ENCODE data around the gene UBR4. TPM values are rescaled to one million over a fixed set of nuclear protein-coding genes. Genes with fewer than 3 reads are reported as not detected.

Gene UBR4
- polyA plus RNA-seq, 1 of the 3 experiments (the other 2 are of a cell fraction), result 68.7 TPM

DNA sequence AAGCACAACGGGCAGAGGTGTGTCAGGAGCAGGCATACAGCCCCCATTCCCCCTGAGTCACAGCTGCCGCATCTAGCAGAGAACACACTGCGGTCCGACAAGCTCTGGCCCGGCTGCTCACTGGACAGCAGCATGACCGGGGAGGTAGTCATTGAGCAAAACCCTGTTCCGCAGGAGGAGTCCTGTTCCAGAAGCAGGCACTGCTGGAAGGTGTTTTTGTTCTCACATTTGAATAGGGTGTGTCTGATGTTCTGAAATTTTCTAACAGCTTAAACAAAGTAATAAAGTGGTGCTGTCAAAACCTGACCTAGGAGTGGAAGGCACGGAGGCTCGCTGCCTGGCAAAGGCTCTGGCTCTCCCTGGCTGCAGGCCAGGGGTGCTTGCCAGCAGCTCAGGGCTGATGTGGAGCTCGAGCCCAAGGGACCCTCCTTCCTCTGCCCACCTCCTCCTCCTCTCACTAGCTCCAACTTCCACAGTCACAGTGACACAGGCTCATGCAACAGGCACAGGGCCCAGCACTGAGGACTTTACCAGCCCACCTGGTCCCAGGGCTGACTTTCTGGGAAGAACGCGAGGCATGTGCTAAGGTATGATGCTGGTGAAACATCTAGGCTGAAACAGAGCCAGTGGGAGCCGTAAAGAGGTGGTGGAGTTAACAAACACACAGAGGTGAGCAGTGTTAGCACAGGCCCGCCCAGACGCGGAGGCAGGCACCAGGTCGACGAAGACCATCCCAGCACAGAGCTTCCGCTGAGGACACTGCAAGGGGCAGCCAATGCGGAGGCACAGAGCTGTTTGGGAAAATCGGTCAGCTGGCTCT, 135.0 kb downstream of the UBR4 start:
- no peak overlapping the region for H2AFZ ChIP-seq (ENCODE audit: low read depth)
- POLR2A ChIA-PET, result no interaction called here
- 86% methylated on average over 18 of the region's 21 CpGs for WGBS (ENCODE audit: low lambda C conversion rate)
- H3K9me3 ChIP-seq, result no peaks in the 10 kb centered on the region
- H4K20me1 ChIP-seq (ENCODE audit: insufficient read depth), result no peaks in the 10 kb centered on the region
- no peaks in the 10 kb centered on the region for H3K9me2 ChIP-seq
- H3K79me2 ChIP-seq (ENCODE audit: insufficient read depth), result no peaks in the 10 kb centered on the region
- no peaks in the 10 kb centered on the region for H3F3A ChIP-seq (replicated peaks; ENCODE audit: insufficient read depth)
- H3K27ac ChIP-seq (ENCODE audit: low read depth in 2 of 2, low read length in 1 of 2), result no peak overlapping the region; a peak in 1 of 4 replicates
- H3K4me1 ChIP-seq (ENCODE audit: control insufficient read depth in 1 of 2, insufficient read depth in 2 of 2, low read depth in 1 of 2, low read length in 1 of 2), result peaks cover 0 to 5% of the 10 kb centered on the region in 2 experiments; a peak in 1 of 4 replicates
- TF ChIP-seq NFIC (IDR thresholded peaks at IDR 0.05; ENCODE audit: borderline replicate concordance) (0 out of 2 replicates have a peak, but pooled peaks have one; percentile 13), RAD21 (IDR thresholded peaks at IDR 0.05; ENCODE audit: low read length) (no peak), EP300 (IDR thresholded peaks at IDR 0.05; ENCODE audit: borderline replicate concordance in 1 of 2, low read depth in 1 of 2, low read length in 1 of 2) (no peak)
- TF ChIP-seq, protein P1, sequence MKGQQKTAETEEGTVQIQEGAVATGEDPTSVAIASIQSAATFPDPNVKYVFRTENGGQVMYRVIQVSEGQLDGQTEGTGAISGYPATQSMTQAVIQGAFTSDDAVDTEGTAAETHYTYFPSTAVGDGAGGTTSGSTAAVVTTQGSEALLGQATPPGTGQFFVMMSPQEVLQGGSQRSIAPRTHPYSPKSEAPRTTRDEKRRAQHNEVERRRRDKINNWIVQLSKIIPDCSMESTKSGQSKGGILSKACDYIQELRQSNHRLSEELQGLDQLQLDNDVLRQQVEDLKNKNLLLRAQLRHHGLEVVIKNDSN (IDR thresholded peaks at IDR 0.05; ENCODE audit: borderline replicate concordance, low read depth), result no peak
- H3K9ac ChIP-seq, result no peak overlapping the region
- no peaks in the 10 kb centered on the region for H3K27me3 ChIP-seq (ENCODE audit: insufficient read depth)
- H3K36me3 ChIP-seq (replicated peaks in 1 of 2; ENCODE audit: control insufficient read depth in 1 of 2, insufficient read depth in 2 of 2, low read length in 1 of 2), result peaks cover 31 to 71% of the 10 kb centered on the region in 2 experiments
- no peak for DNase-seq
- no peak overlapping the region for H3K4me2 ChIP-seq
- CTCF ChIA-PET, result interaction anchor here (1.1 to 8.0 kb wide), 6 partner anchors 14 to 191 kb away, joined by 4 to 44 read pairs (median 6); no protein-coding TSS in a partner anchor
- no peak overlapping the region for H3K4me3 ChIP-seq (ENCODE audit: low read depth in 2 of 2, low read length in 1 of 2)

GRCh38 chr1:19074361-19074901, 135.6 kb downstream of the UBR4 start:
- Histone ChIP-seq H3K27me3 (ENCODE audit: insufficient read depth) (no peaks in the 10 kb centered on the region), H2AFZ (ENCODE audit: low read depth) (no peak overlapping the region), H3K4me2 (no peak overlapping the region), H3K9ac (no peak overlapping the region), H3K79me2 (ENCODE audit: insufficient read depth) (no peaks in the 10 kb centered on the region), H3K27ac (ENCODE audit: low read depth in 2 of 2, low read length in 1 of 2) (no peak overlapping the region), H3K9me3 (no peaks in the 10 kb centered on the region), H4K20me1 (ENCODE audit: insufficient read depth) (no peaks in the 10 kb centered on the region), H3F3A (replicated peaks; ENCODE audit: insufficient read depth) (no peaks in the 10 kb centered on the region), H3K4me1 (ENCODE audit: control insufficient read depth in 1 of 2, insufficient read depth in 2 of 2, low read depth in 1 of 2, low read length in 1 of 2) (peaks cover 0 to 11% of the 10 kb centered on the region in 2 experiments; a peak in 1 of 4 replicates), H3K4me3 (ENCODE audit: low read depth in 2 of 2, low read length in 1 of 2) (no peak overlapping the region), H3K36me3 (replicated peaks in 1 of 2; ENCODE audit: control insufficient read depth in 1 of 2, insufficient read depth in 2 of 2, low read length in 1 of 2) (peaks cover 27 to 64% of the 10 kb centered on the region in 2 experiments), H3K9me2 (no peaks in the 10 kb centered on the region)
- ChIA-PET CTCF (interaction anchor here (1.1 to 8.0 kb wide), 6 partner anchors 15 to 190 kb away, joined by 4 to 44 read pairs (median 6); no protein-coding TSS in a partner anchor), POLR2A (no interaction called here)
- TF ChIP-seq GABPA (IDR thresholded peaks at IDR 0.05; ENCODE audit: low read depth) (no peak), POLR2AphosphoS5 (IDR thresholded peaks at IDR 0.05; ENCODE audit: low read depth, low read length) (no peak), TAF1 (IDR thresholded peaks at IDR 0.05; ENCODE audit: borderline replicate concordance, low read depth, low read length) (no peak), FOXJ3 (CRISPR knock-in tag; IDR thresholded peaks at IDR 0.05) (no peak), SIN3A (IDR thresholded peaks at IDR 0.05; ENCODE audit: borderline replicate concordance, low read depth, low read length) (no peak), ELF1 (IDR thresholded peaks at IDR 0.05) (no peak), ZBTB33 (IDR thresholded peaks at IDR 0.05; ENCODE audit: borderline replicate concordance, low read depth) (no peak), JUND (IDR thresholded peaks at IDR 0.05) (no peak), NRF1 (IDR thresholded peaks at IDR 0.05; ENCODE audit: low read depth, low read length) (no peak)
- no peak for DNase-seq
- WGBS (ENCODE audit: low lambda C conversion rate), result 94% methylated on average over 15 of the region's 17 CpGs
